Tibial artery (tissue), 4 donors: ENCODE measurements around the gene RNF11.

ENCODE experiments used
- DNase-seq, 2 donors: peaks; one replicate each; pipeline ENCODE4 v3.0.0-alpha.2; 2019
- H3K27ac ChIP-seq, 2 donors: fragments of 200-600 bp; sonication (generic) in 1 of 2; 1 replicate in 1 of 2; 2 replicates in 1 of 2; pipeline ENCODE4 v1.5.1; 2018 to 2019; ENCODE audit warnings: mild to moderate bottlenecking in 1 of 2
- H3K27me3 ChIP-seq, 2 donors: fragments of 200-600 bp; sonication (generic) in 1 of 2; one replicate each; pipeline versions ENCODE4 v1.5.1 to v1.6.0; 2016 to 2019
- H3K36me3 ChIP-seq, 3 donors: fragments of 200-600 bp; sonication (generic) in 2 of 3; one replicate each; pipeline ENCODE4 v1.5.1; 2016 to 2019; ENCODE audit warnings: mild to moderate bottlenecking in 2 of 3
- H3K4me1 ChIP-seq, 4 donors: fragments of 200-600 bp; sonication (generic) in 2 of 4; 1 replicate in 3 of 4; 2 replicates in 1 of 4; pipeline ENCODE4 v1.5.1; 2016 to 2019
- H3K4me3 ChIP-seq, 2 donors: fragments of 200-600 bp; sonication (generic) in 1 of 2; 1 replicate in 1 of 2; 2 replicates in 1 of 2; pipeline ENCODE4 v1.5.1; 2018 to 2019; ENCODE audit warnings: mild to moderate bottlenecking in 2 of 2
- H3K9me3 ChIP-seq, 3 donors: fragments of 200-600 bp; sonication (generic) in 1 of 3; one replicate each; pipeline ENCODE4 v1.5.1; 2016 to 2019
- intact Hi-C: fragments of 100-400 bp; cut with DNase I; formaldehyde crosslinking; loops from one replicate; pipeline ENCODE4 v1.15.0; 2023; ENCODE audit warnings: low total_unique reads
- TF ChIP-seq, protein P1 (sequence below), 2 experiments: fragments of 200-600 bp in 1 of 2; fragments of 450-650 bp in 1 of 2; IDR thresholded peaks; one replicate each; pipeline ENCODE4 v1.5.1; 2017 to 2019; ENCODE audit warnings: antibody characterized with exemption in 2 of 2, mild to moderate bottlenecking in 1 of 2, moderate library complexity in 1 of 2

Gene RNF11

DNA sequence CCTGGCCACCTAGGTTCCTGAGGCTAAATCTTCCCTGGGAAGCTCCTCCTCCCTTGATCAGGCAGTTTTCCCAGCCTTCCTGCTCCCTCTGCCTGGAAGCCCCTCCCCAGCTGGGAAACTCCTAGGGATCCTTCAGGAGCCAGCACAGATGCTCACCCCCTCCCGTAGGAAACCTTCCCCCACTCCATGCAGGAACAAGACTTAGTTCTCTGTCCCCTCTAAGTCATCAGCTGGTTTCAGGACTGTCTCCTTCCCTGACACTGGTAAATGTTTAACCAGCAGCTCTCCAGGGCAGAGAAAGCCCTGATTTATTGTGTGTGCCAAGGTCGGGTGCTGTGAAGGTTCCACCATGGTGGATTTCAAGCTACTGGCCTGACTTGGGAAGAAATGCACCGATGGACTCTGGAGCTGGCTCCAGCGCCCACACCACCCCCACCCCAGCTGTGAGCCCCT, 69.3 kb downstream of the RNF11 start:
- H3K9me3 ChIP-seq: no peaks in the 10 kb centered on the region
- TF ChIP-seq, protein P1, sequence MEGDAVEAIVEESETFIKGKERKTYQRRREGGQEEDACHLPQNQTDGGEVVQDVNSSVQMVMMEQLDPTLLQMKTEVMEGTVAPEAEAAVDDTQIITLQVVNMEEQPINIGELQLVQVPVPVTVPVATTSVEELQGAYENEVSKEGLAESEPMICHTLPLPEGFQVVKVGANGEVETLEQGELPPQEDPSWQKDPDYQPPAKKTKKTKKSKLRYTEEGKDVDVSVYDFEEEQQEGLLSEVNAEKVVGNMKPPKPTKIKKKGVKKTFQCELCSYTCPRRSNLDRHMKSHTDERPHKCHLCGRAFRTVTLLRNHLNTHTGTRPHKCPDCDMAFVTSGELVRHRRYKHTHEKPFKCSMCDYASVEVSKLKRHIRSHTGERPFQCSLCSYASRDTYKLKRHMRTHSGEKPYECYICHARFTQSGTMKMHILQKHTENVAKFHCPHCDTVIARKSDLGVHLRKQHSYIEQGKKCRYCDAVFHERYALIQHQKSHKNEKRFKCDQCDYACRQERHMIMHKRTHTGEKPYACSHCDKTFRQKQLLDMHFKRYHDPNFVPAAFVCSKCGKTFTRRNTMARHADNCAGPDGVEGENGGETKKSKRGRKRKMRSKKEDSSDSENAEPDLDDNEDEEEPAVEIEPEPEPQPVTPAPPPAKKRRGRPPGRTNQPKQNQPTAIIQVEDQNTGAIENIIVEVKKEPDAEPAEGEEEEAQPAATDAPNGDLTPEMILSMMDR (IDR thresholded peaks at IDR 0.05): no peak
- intact Hi-C loops: no loop called here
- no peaks in the 10 kb centered on the region for H3K27me3 ChIP-seq
- DNase-seq: no peak
- H3K4me1 ChIP-seq: peaks cover 0 to 6% (median 0%) of the 10 kb centered on the region in 4 donors
- no peaks in the 10 kb centered on the region for H3K36me3 ChIP-seq
- H3K27ac ChIP-seq: no peak overlapping the region
- H3K4me3 ChIP-seq: no peak overlapping the region

DNA sequence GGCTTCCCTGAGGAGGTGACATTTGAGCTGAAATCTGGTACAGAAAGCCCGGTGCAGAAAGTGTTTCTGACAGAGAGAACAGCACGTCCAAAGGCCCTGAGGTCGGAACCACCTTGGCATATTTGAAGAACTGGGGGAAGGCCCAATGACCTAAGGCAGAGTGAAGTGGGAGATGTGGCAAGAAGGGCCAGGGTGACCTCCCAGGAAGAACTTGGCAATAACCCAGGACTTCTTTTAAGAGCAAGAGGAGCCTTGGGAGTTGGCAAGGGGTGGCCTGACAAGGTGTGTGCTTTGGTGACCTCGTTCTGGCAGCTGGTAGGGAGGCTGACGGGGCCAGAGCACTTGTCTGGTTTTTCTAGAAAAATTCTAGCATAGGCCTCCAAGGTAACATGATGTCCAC, 70.9 kb downstream of the RNF11 start:
- H3K27ac ChIP-seq: no peak overlapping the region

DNA sequence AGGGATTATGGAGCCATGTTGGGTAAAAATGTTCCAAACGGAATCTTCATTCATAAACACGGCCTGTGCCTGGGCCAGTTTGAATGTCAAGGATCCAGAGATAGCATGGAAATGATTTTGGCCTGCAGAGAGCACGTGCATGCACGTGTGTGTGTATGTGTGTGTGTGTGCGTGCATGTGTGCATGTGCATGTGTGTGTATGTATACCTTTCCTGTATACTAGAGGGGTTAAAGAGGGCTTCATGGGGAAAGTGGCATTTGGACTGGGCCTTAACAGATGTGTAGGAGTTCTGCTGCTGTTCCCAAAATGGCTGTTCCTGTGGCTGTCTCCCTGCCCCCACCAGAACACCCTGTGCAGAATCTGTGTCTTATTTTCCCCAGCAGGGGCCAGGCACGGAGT, 72.6 kb downstream of the RNF11 start:
- Histone ChIP-seq H3K9me3 (no peaks in the 10 kb centered on the region), H3K27ac (no peak overlapping the region), H3K36me3 (no peaks in the 10 kb centered on the region), H3K4me3 (no peak overlapping the region), H3K27me3 (no peaks in the 10 kb centered on the region), H3K4me1 (peaks cover 0 to 3% (median 0%) of the 10 kb centered on the region in 4 donors)
- intact Hi-C loops: no loop called here
- TF ChIP-seq, protein P1 (IDR thresholded peaks at IDR 0.05): no peak
- no peak for DNase-seq

More for the DNA sequence above, 70.9 kb downstream of the RNF11 start:
- TF ChIP-seq, protein P1 (IDR thresholded peaks at IDR 0.05): no peak
- Histone ChIP-seq H3K4me1 (peaks cover 0 to 6% (median 0%) of the 10 kb centered on the region in 4 donors), H3K9me3 (no peaks in the 10 kb centered on the region), H3K4me3 (no peak overlapping the region), H3K36me3 (no peaks in the 10 kb centered on the region), H3K27me3 (no peaks in the 10 kb centered on the region)
- intact Hi-C loops: no loop called here
- DNase-seq: no peak

DNA sequence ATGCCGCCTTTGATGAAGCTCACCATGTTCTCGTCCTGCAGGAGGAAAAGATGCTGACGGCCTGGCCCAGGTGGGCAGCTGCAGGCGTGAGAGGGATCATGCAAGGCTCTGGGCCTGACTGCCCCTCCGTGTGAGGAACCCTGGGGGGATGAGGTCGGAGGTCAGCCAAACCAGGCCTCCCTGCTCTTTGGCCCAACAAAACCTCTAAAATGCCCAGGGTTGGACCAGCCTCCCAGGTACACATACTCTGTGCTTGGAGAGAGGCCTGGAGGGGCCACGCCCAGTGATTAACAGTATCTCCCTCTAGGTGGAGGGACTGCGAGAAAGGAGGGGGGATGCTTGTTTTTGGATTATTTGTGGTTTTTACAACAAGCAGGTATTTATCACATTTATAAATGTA, 73.2 kb downstream of the RNF11 start:
- Histone ChIP-seq H3K27me3 (no peaks in the 10 kb centered on the region), H3K4me3 (no peak overlapping the region), H3K9me3 (no peaks in the 10 kb centered on the region), H3K27ac (no peak overlapping the region), H3K36me3 (no peaks in the 10 kb centered on the region), H3K4me1 (peaks cover 0 to 6% (median 0%) of the 10 kb centered on the region in 4 donors)
- intact Hi-C loops: no loop called here
- TF ChIP-seq, protein P1 (IDR thresholded peaks at IDR 0.05): no peak
- DNase-seq: no peak

DNA sequence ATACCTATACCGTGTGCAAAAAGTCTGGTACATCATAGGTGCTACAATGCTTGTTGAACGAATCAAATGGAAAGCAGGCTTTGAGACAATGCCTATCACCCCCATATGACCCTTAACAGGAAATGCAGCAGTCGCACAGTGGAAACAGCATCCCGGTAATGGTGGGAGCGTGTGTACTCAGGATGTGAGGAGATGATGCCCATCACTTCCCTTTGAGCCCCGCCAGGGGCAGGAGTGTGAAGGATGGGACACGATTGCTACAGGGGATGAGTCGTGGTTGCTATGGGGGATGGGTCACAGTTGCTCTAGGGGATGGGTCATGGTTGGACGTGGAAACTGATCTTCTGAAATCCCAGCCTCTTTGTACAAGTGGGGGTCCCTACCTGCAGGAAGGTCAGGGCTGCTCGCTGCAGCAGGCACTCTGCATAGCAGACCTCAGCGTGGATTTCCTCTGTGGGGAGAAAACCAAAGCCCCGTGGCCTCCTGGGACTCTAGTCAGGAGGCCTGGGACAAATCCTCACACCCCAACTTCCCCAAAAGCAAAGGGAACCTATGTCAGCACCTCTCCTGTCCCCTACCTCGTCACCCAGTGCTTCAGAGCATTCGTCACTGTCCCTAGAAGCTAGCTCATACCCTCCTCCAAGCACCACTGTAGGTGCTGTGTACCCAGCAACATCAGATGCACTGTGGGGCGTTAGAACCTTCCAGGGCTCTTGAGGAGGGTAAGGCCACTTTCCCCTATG, 75.0 kb downstream of the RNF11 start:
- H3K36me3 ChIP-seq: no peaks in the 10 kb centered on the region
- no peaks in the 10 kb centered on the region for H3K9me3 ChIP-seq
- no peak overlapping the region for H3K27ac ChIP-seq
- TF ChIP-seq, protein P1 (IDR thresholded peaks at IDR 0.05): no peak
- intact Hi-C loops: no loop called here
- H3K4me3 ChIP-seq: no peak overlapping the region
- peaks cover 0 to 10% (median 0%) of the 10 kb centered on the region in 4 donors for H3K4me1 ChIP-seq
- DNase-seq: no peak
- no peaks in the 10 kb centered on the region for H3K27me3 ChIP-seq
